PFSK-1 (cell line): ENCODE measurements around the gene LRCH4.

ENCODE experiments used
- FOXP2 ChIP-seq: optimal IDR thresholded peaks from 2 replicates; pipeline ENCODE3; 2011; ENCODE audit warnings: borderline replicate concordance, control low read depth, inconsistent platforms; ENCODE audit not compliant: insufficient read depth; ENCODE audit errors: extremely low read length, extremely low read depth
- POLR2AphosphoS5 ChIP-seq: IDR thresholded peaks from 2 replicates; pipeline ENCODE4 v1.6.1; 2012; ENCODE audit warnings: low read depth, mild to moderate bottlenecking, control low read depth, low read length, moderate library complexity
- REST ChIP-seq, 2 experiments: IDR thresholded peaks; 2 replicates each; pipeline versions ENCODE4 v1.6.1 to v1.8.0; 2011 to 2012; ENCODE audit warnings: low read depth in 2 of 2, low read length in 2 of 2, control low read depth in 1 of 2, inconsistent platforms in 1 of 2, mild to moderate bottlenecking in 1 of 2, moderate library complexity in 1 of 2; ENCODE audit not compliant: insufficient read depth in 1 of 2
- SIN3A ChIP-seq: IDR thresholded peaks from 2 replicates; pipeline ENCODE4 v1.6.1; 2012; ENCODE audit warnings: mild to moderate bottlenecking, low read length, moderate library complexity, borderline replicate concordance; ENCODE audit not compliant: insufficient read depth
- TAF1 ChIP-seq: IDR thresholded peaks from 2 replicates; pipeline ENCODE4 v1.6.1; 2012; ENCODE audit warnings: low read length, control low read depth, borderline replicate concordance; ENCODE audit not compliant: insufficient read depth

LRCH4 gene

GRCh38 chr7:100570954-100571828, 14.7 kb downstream of the LRCH4 start:
- TF ChIP-seq REST (IDR thresholded peaks at IDR 0.05; ENCODE audit: insufficient read depth in 1 of 2, low read depth in 2 of 2, low read length in 2 of 2): no peak
- TF ChIP-seq TAF1: no peak
- TF ChIP-seq FOXP2: no peak
- no peak for TF ChIP-seq POLR2AphosphoS5
- TF ChIP-seq SIN3A: no peak

GRCh38 chr7:100568896-100569844, 16.8 kb downstream of the LRCH4 start:
- no peak for TF ChIP-seq POLR2AphosphoS5
- no peak for TF ChIP-seq REST (IDR thresholded peaks at IDR 0.05; ENCODE audit: insufficient read depth in 1 of 2, low read depth in 2 of 2, low read length in 2 of 2)
- TF ChIP-seq SIN3A: no peak
- TF ChIP-seq FOXP2: no peak
- no peak for TF ChIP-seq TAF1

GRCh38 chr7:100568176-100568895, 17.6 kb downstream of the LRCH4 start:
- TF ChIP-seq FOXP2 (no peak), REST (IDR thresholded peaks at IDR 0.05; ENCODE audit: insufficient read depth in 1 of 2, low read depth in 2 of 2, low read length in 2 of 2) (no peak), POLR2AphosphoS5 (no peak), SIN3A (no peak)

- TF ChIP-seq POLR2AphosphoS5 (no peak), REST (IDR thresholded peaks at IDR 0.05; ENCODE audit: insufficient read depth in 1 of 2, low read depth in 2 of 2, low read length in 2 of 2) (no peak), SIN3A (no peak), FOXP2 (no peak), TAF1 (no peak)
Measured at GRCh38 chr7:100567751-100568175, 18.2 kb downstream of the LRCH4 start.
